WTC11 (cell line): ENCODE data around the gene RPS5. TPM values are rescaled to one million over a fixed set of nuclear protein-coding genes. Genes with fewer than 3 reads are reported as not detected.

ENCODE experiments used
- ATAC-seq: fragments of 200-7000 bp; cut with Tn5 transposase; 2 replicates; pipeline ENCODE4 v1.10.0; 2021; ENCODE audit warnings: mild to moderate bottlenecking, moderate library complexity
- CTCF ChIA-PET: fragments of 300-600 bp; sonication (Branson Sonifier 250); formaldehyde crosslinking; loops from one replicate; lab custom pipeline; 2021; ENCODE audit warnings: antibody characterized with exemption; lab: Charles Lee
- POLR2A ChIA-PET: fragments of 350-600 bp; sonication (Branson Sonifier 250); formaldehyde crosslinking; loops from one replicate; lab custom pipeline; 2021; ENCODE audit warnings: antibody characterized with exemption; lab: Charles Lee
- DNase-seq: peaks from one replicate; pipeline ENCODE4 v3.0.0; 2021; ENCODE audit warnings: low spot score
- H3K27ac Mint-ChIP-seq: 2 replicates; pipeline ENCODE4 v1.8.0; 2021; ENCODE audit warnings: mixed read lengths
- H3K27me3 Mint-ChIP-seq: 2 replicates; pipeline ENCODE4 v1.8.0; 2021; ENCODE audit warnings: low read depth, mild to moderate bottlenecking, moderate library complexity, mixed read lengths
- H3K36me3 Mint-ChIP-seq: 2 replicates; pipeline ENCODE4 v1.8.0; 2021; ENCODE audit warnings: mixed read lengths
- H3K4me1 Mint-ChIP-seq: 2 replicates; pipeline ENCODE4 v1.8.0; 2022; ENCODE audit warnings: mixed read lengths
- H3K4me3 Mint-ChIP-seq: 2 replicates; pipeline ENCODE4 v1.8.0; 2021; ENCODE audit warnings: mild to moderate bottlenecking, moderate library complexity, mixed read lengths
- H3K9me3 Mint-ChIP-seq: 2 replicates; pipeline ENCODE4 v1.8.0; 2021; ENCODE audit warnings: mixed read lengths
- ATF1 ChIP-seq: sonication (generic); formaldehyde crosslinking; IDR thresholded peaks from 2 replicates; pipeline ENCODE4 v1.8.1; 2023; ENCODE audit warnings: mild to moderate bottlenecking, moderate library complexity, missing genetic modification reagents
- ATF6 ChIP-seq: sonication (generic); formaldehyde crosslinking; IDR thresholded peaks from 2 replicates; pipeline ENCODE4 v1.8.1; 2023; ENCODE audit warnings: mild to moderate bottlenecking, missing genetic modification reagents
- CREB1 ChIP-seq: sonication (generic); formaldehyde crosslinking; IDR thresholded peaks from 2 replicates; pipeline ENCODE4 v1.8.0; 2023; ENCODE audit warnings: mild to moderate bottlenecking, missing genetic modification reagents
- CREM ChIP-seq: sonication (generic); formaldehyde crosslinking; IDR thresholded peaks from 2 replicates; pipeline ENCODE4 v1.8.1; 2022; ENCODE audit warnings: mild to moderate bottlenecking, missing genetic modification reagents, moderate library complexity
- ELF4 ChIP-seq: sonication (generic); formaldehyde crosslinking; IDR thresholded peaks from 2 replicates; pipeline ENCODE4 v1.8.1; 2022; ENCODE audit warnings: low read depth, mild to moderate bottlenecking, moderate library complexity, missing genetic modification reagents
- FOXJ3 ChIP-seq: sonication (generic); formaldehyde crosslinking; IDR thresholded peaks from 2 replicates; pipeline ENCODE4 v1.9.0; 2021; ENCODE audit warnings: missing genetic modification reagents, mild to moderate bottlenecking, borderline replicate concordance
- GABPB1 ChIP-seq: sonication (generic); formaldehyde crosslinking; IDR thresholded peaks from 2 replicates; pipeline ENCODE4 v1.8.1; 2023; ENCODE audit warnings: mild to moderate bottlenecking, missing genetic modification reagents
- GTF2I ChIP-seq: fragments of 250-450 bp; sonication (Bioruptor Pico); conservative IDR thresholded peaks from 2 replicates; pipeline ENCODE4 v1.4.0; 2021; ENCODE audit warnings: mild to moderate bottlenecking
- HMGA2 ChIP-seq: fragments of 250-450 bp; sonication (Bioruptor Pico); IDR thresholded peaks from 2 replicates; pipeline ENCODE4 v1.4.0; 2021; ENCODE audit warnings: mild to moderate bottlenecking, moderate library complexity
- JUN ChIP-seq: sonication (generic); formaldehyde crosslinking; IDR thresholded peaks from 2 replicates; pipeline ENCODE4 v1.8.0; 2023; ENCODE audit warnings: mild to moderate bottlenecking, missing genetic modification reagents
- MXD4 ChIP-seq: fragments of 250-450 bp; sonication (Bioruptor Pico); IDR thresholded peaks from 2 replicates; pipeline ENCODE4 v1.8.0; 2021; ENCODE audit warnings: mild to moderate bottlenecking, moderate library complexity, borderline replicate concordance
- NFE2L1 ChIP-seq: sonication (generic); formaldehyde crosslinking; IDR thresholded peaks from 2 replicates; pipeline ENCODE4 v1.8.1; 2023; ENCODE audit warnings: missing genetic modification reagents
- NR2C2 ChIP-seq: sonication (generic); formaldehyde crosslinking; IDR thresholded peaks from 2 replicates; pipeline ENCODE4 v1.8.0; 2022; ENCODE audit warnings: mild to moderate bottlenecking, missing genetic modification reagents
- RELA ChIP-seq: sonication (generic); formaldehyde crosslinking; IDR thresholded peaks from 2 replicates; pipeline ENCODE4 v1.8.1; 2022; ENCODE audit warnings: missing genetic modification reagents, mild to moderate bottlenecking, borderline replicate concordance
- SOX15 ChIP-seq: fragments of 250-450 bp; sonication (Bioruptor Pico); IDR thresholded peaks from 2 replicates; pipeline ENCODE4 v1.9.0; 2021; ENCODE audit warnings: mild to moderate bottlenecking
- ZNF121 ChIP-seq: sonication (generic); formaldehyde crosslinking; IDR thresholded peaks from 2 replicates; pipeline ENCODE4 v1.8.0; 2023; ENCODE audit warnings: missing genetic modification reagents
- ZNF263 ChIP-seq: sonication (generic); formaldehyde crosslinking; IDR thresholded peaks from 2 replicates; pipeline ENCODE4 v1.8.1; 2022; ENCODE audit warnings: low read depth, mild to moderate bottlenecking, moderate library complexity, missing genetic modification reagents
- ZNF423 ChIP-seq: fragments of 250-450 bp; sonication (Bioruptor Pico); IDR thresholded peaks from 2 replicates; pipeline ENCODE4 v2.1.2; 2022; ENCODE audit warnings: mild to moderate bottlenecking, moderate library complexity
- total RNA-seq: library from RNA; stranded (reverse); gene quantifications from 3 replicates; pipeline ENCODE4 v1.2.3, GENCODE V29; 2021
- TF ChIP-seq, protein P1 (sequence below): sonication (generic); formaldehyde crosslinking; IDR thresholded peaks from 2 replicates; pipeline ENCODE4 v1.8.1; 2023; ENCODE audit warnings: mild to moderate bottlenecking, moderate library complexity, missing genetic modification reagents
- TF ChIP-seq, protein P2 (sequence below): sonication (generic); formaldehyde crosslinking; IDR thresholded peaks from 2 replicates; pipeline ENCODE4 v1.8.1; 2022; ENCODE audit warnings: mild to moderate bottlenecking, moderate library complexity, missing genetic modification reagents
- TF ChIP-seq, protein P3 (sequence below): fragments of 250-450 bp; sonication (Bioruptor Pico); IDR thresholded peaks from 2 replicates; pipeline ENCODE4 v1.9.0; 2021; ENCODE audit warnings: mild to moderate bottlenecking
- TF ChIP-seq, protein P4 (sequence below): fragments of 250-450 bp; sonication (Bioruptor Pico); IDR thresholded peaks from 2 replicates; pipeline ENCODE4 v1.9.0; 2021; ENCODE audit warnings: mild to moderate bottlenecking, borderline replicate concordance
- TF ChIP-seq, protein P5 (sequence below): fragments of 250-450 bp; sonication (Bioruptor Pico); IDR thresholded peaks from 2 replicates; pipeline ENCODE4 v1.9.0; 2021; ENCODE audit warnings: moderate library complexity, mild to moderate bottlenecking, inconsistent platforms, borderline replicate concordance
- TF ChIP-seq, protein P6 (sequence below): fragments of 250-450 bp; sonication (Bioruptor Pico); IDR thresholded peaks from 2 replicates; pipeline ENCODE4 v1.8.0; 2021; ENCODE audit warnings: mild to moderate bottlenecking

RPS5 gene
- total RNA-seq, 1 experiment from 2014 or later = 1,502 TPM

DNA sequence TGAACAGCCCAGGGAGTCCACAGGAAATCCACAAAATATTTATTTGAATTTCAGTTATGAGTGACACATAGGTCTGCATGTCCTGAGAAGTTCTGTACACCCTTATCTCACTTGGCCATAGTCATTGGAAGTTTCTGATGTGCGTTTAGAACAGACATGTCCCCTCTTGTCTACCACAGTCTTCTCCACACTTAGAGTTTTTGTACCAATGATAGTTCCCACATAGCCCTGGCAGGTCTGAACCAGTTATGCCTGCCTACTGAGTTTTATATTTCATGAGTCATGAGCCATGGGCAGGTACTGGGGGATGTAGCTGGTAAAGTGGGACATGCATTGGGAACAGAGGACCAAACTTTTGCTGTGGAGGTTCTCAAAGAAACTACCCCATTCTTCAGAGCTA lies 41.5 kb downstream of the RPS5 start:
- ATAC-seq = no peak
- H3K9me3 Mint-ChIP-seq = peaks cover 80% of the 10 kb centered on the region

GRCh38 chr19:58429745-58430144 lies 42.7 kb downstream of the RPS5 start:
- Mint-ChIP-seq H3K27ac (no peak overlapping the region), H3K4me1 (no peaks in the 10 kb centered on the region), H3K27me3 (peaks cover 67% of the 10 kb centered on the region), H3K9me3 (peaks cover 85% of the 10 kb centered on the region), H3K36me3 (peaks cover 50% of the 10 kb centered on the region), H3K4me3 (no peak overlapping the region)
- DNase-seq (no peak), ATAC-seq (no peak)
- ChIA-PET POLR2A (no interaction called here), CTCF (no interaction called here)
- TF ChIP-seq, protein P1, sequence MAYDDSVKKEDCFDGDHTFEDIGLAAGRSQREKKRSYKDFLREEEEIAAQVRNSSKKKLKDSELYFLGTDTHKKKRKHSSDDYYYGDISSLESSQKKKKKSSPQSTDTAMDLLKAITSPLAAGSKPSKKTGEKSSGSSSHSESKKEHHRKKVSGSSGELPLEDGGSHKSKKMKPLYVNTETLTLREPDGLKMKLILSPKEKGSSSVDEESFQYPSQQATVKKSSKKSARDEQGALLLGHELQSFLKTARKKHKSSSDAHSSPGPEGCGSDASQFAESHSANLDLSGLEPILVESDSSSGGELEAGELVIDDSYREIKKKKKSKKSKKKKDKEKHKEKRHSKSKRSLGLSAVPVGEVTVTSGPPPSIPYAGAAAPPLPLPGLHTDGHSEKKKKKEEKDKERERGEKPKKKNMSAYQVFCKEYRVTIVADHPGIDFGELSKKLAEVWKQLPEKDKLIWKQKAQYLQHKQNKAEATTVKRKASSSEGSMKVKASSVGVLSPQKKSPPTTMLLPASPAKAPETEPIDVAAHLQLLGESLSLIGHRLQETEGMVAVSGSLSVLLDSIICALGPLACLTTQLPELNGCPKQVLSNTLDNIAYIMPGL = no peak
- TF ChIP-seq ATF6 = no peak
- TF ChIP-seq NFE2L1 (CRISPR knock-in tag) = no peak
- no peak for TF ChIP-seq GTF2I
- TF ChIP-seq SOX15 (CRISPR knock-in tag) = no peak

More for the DNA sequence above, 41.5 kb downstream of the RPS5 start:
- Mint-ChIP-seq H3K27ac (no peak overlapping the region), H3K4me3 (no peak overlapping the region), H3K27me3 (peaks cover 60% of the 10 kb centered on the region), H3K4me1 (no peaks in the 10 kb centered on the region), H3K36me3 (peaks cover 39% of the 10 kb centered on the region)
- ChIA-PET CTCF (no interaction called here), POLR2A (no interaction called here)
- DNase-seq = no peak
- TF ChIP-seq GABPB1 (CRISPR knock-in tag) (no peak), ATF1 (no peak), HMGA2 (CRISPR knock-in tag) (no peak), RELA (CRISPR knock-in tag) (no peak), CREB1 (CRISPR knock-in tag) (no peak), MXD4 (no peak), FOXJ3 (CRISPR knock-in tag) (no peak), ZNF263 (CRISPR knock-in tag) (no peak), ZNF423 (CRISPR knock-in tag) (no peak), ZNF121 (CRISPR knock-in tag) (no peak), NR2C2 (CRISPR knock-in tag) (no peak), JUN (CRISPR knock-in tag) (no peak), CREM (no peak), ELF4 (CRISPR knock-in tag) (no peak)
- TF ChIP-seq, protein P2, sequence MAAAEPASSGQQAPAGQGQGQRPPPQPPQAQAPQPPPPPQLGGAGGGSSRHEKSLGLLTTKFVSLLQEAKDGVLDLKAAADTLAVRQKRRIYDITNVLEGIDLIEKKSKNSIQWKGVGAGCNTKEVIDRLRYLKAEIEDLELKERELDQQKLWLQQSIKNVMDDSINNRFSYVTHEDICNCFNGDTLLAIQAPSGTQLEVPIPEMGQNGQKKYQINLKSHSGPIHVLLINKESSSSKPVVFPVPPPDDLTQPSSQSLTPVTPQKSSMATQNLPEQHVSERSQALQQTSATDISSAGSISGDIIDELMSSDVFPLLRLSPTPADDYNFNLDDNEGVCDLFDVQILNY (CRISPR knock-in tag) = no peak
- TF ChIP-seq, protein P3, sequence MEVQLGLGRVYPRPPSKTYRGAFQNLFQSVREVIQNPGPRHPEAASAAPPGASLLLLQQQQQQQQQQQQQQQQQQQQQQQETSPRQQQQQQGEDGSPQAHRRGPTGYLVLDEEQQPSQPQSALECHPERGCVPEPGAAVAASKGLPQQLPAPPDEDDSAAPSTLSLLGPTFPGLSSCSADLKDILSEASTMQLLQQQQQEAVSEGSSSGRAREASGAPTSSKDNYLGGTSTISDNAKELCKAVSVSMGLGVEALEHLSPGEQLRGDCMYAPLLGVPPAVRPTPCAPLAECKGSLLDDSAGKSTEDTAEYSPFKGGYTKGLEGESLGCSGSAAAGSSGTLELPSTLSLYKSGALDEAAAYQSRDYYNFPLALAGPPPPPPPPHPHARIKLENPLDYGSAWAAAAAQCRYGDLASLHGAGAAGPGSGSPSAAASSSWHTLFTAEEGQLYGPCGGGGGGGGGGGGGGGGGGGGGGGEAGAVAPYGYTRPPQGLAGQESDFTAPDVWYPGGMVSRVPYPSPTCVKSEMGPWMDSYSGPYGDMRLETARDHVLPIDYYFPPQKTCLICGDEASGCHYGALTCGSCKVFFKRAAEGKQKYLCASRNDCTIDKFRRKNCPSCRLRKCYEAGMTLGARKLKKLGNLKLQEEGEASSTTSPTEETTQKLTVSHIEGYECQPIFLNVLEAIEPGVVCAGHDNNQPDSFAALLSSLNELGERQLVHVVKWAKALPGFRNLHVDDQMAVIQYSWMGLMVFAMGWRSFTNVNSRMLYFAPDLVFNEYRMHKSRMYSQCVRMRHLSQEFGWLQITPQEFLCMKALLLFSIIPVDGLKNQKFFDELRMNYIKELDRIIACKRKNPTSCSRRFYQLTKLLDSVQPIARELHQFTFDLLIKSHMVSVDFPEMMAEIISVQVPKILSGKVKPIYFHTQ (CRISPR knock-in tag) = no peak
- TF ChIP-seq, protein P4, sequence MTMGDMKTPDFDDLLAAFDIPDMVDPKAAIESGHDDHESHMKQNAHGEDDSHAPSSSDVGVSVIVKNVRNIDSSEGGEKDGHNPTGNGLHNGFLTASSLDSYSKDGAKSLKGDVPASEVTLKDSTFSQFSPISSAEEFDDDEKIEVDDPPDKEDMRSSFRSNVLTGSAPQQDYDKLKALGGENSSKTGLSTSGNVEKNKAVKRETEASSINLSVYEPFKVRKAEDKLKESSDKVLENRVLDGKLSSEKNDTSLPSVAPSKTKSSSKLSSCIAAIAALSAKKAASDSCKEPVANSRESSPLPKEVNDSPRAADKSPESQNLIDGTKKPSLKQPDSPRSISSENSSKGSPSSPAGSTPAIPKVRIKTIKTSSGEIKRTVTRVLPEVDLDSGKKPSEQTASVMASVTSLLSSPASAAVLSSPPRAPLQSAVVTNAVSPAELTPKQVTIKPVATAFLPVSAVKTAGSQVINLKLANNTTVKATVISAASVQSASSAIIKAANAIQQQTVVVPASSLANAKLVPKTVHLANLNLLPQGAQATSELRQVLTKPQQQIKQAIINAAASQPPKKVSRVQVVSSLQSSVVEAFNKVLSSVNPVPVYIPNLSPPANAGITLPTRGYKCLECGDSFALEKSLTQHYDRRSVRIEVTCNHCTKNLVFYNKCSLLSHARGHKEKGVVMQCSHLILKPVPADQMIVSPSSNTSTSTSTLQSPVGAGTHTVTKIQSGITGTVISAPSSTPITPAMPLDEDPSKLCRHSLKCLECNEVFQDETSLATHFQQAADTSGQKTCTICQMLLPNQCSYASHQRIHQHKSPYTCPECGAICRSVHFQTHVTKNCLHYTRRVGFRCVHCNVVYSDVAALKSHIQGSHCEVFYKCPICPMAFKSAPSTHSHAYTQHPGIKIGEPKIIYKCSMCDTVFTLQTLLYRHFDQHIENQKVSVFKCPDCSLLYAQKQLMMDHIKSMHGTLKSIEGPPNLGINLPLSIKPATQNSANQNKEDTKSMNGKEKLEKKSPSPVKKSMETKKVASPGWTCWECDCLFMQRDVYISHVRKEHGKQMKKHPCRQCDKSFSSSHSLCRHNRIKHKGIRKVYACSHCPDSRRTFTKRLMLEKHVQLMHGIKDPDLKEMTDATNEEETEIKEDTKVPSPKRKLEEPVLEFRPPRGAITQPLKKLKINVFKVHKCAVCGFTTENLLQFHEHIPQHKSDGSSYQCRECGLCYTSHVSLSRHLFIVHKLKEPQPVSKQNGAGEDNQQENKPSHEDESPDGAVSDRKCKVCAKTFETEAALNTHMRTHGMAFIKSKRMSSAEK = no peak
- TF ChIP-seq, protein P5, sequence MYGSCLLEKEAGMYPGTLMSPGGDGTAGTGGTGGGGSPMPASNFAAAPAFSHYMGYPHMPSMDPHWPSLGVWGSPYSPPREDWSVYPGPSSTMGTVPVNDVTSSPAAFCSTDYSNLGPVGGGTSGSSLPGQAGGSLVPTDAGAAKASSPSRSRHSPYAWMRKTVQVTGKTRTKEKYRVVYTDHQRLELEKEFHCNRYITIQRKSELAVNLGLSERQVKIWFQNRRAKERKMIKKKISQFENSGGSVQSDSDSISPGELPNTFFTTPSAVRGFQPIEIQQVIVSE (CRISPR knock-in tag) = no peak
- TF ChIP-seq, protein P6, sequence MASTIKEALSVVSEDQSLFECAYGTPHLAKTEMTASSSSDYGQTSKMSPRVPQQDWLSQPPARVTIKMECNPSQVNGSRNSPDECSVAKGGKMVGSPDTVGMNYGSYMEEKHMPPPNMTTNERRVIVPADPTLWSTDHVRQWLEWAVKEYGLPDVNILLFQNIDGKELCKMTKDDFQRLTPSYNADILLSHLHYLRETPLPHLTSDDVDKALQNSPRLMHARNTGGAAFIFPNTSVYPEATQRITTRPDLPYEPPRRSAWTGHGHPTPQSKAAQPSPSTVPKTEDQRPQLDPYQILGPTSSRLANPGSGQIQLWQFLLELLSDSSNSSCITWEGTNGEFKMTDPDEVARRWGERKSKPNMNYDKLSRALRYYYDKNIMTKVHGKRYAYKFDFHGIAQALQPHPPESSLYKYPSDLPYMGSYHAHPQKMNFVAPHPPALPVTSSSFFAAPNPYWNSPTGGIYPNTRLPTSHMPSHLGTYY (CRISPR knock-in tag) = no peak
